BLaER1 treated with 17β-estradiol and CSF1 and Interleukin-3, amounts not matched to agents 10 nM and 100 nM (cell line): ENCODE data around the gene STK32C.

Experiments used
- H3K27ac ChIP-seq, 11 experiments: shearing (Covaris generic); formaldehyde crosslinking; 2 replicates each; pipeline ENCODE4 v1.8.1; 2022
- H3K27me3 ChIP-seq, 11 experiments: shearing (Covaris generic); formaldehyde crosslinking; 2 replicates each; pipeline ENCODE4 v1.8.1; 2022
- H3K36me3 ChIP-seq, 11 experiments: shearing (Covaris generic); formaldehyde crosslinking; 2 replicates each; pipeline ENCODE4 v1.8.1; 2022
- H3K4me1 ChIP-seq, 10 experiments: shearing (Covaris generic); formaldehyde crosslinking; 2 replicates each; pipeline ENCODE4 v1.8.1; 2022
- H3K4me2 ChIP-seq, 11 experiments: shearing (Covaris generic); formaldehyde crosslinking; 2 replicates each; pipeline ENCODE4 v1.8.1; 2022
- H3K4me3 ChIP-seq, 10 experiments: shearing (Covaris generic); formaldehyde crosslinking; 2 replicates each; pipeline ENCODE4 v1.8.1; 2022
- H3K9ac ChIP-seq, 11 experiments: shearing (Covaris generic); formaldehyde crosslinking; 2 replicates each; pipeline ENCODE4 v1.8.1; 2022
- H3K9me3 ChIP-seq, 11 experiments: shearing (Covaris generic); formaldehyde crosslinking; replicated peaks in 1 of 11; 2 replicates each; pipeline ENCODE4 v1.8.1; 2022
- H4K20me1 ChIP-seq, 11 experiments: shearing (Covaris generic); formaldehyde crosslinking; 2 replicates each; pipeline ENCODE4 v1.8.1; 2022
- Cebpa-rat ChIP-seq, 11 experiments: shearing (Covaris generic); IDR thresholded peaks; 2 replicates each; pipeline ENCODE4 v1.8.1; 2022

Gene STK32C

DNA sequence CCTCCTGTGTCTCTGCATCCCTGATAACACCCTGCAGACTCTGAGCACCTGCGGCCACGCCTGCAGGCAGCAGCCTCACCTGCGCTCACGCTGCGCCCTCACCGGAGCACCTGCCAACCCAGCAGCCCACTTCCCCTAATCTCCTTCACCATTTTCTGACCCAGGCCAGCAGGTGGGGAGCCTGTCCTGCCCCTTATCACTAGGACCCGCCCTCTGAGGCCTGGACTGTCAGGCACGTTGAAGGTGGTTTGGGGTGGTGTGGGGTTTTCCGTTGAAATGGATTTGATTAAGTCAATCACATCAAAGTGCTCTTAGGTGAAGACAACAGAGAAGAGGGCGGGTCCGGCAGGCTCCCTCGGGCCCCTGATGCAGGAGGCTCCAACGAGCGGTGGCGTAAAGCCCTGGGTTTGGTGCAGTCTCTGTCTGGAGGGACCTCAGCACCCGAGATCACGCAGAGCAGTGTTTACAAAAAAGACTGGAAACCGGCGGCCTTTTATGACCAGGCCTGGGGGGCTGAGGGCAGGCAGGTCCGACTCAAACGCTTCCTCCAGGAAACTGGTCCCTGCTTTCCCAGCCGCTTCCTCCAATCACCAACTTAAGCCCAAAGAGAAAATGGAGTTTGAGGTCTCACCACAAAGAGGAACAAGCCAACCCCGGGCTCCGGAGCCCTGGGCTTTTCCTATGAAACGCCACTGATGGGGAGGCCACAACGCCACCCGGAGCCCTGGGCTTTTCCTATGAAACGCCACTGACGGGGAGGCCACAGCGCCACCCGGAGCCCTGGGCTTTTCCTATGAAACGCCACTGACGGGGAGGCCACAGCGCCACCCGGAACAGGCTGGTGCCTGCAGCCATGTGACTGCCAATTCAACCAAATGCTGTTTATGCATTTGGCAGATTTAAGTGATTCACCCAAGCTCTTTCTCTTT is 75.5 kb downstream of the STK32C start:
- Histone ChIP-seq H3K9ac (peak overlapping the region in 2 of 11 experiments; percentile 5 to 22; a peak in 3 of 22 replicates), H3K4me3 (peak overlapping the region in 4 of 10 experiments; percentile 0 to 39 (median 30); a peak in 5 of 20 replicates), H3K4me1 (peaks cover 59 to 99% (median 95%) of the 10 kb centered on the region in 10 experiments), H3K27ac (peak overlapping the region in 6 of 11 experiments; percentile 9 to 53 (median 32); a peak in 10 of 22 replicates), H3K4me2 (peak overlapping the region; percentile 80 to 94 (median 88)), H3K36me3 (no peaks in the 10 kb centered on the region), H3K9me3 (no peaks in the 10 kb centered on the region), H3K27me3 (peaks cover 0 to 84% (median 0%) of the 10 kb centered on the region in 11 experiments; a peak in 10 of 22 replicates), H4K20me1 (peaks cover 0 to 65% (median 14%) of the 10 kb centered on the region in 11 experiments; a peak in 10 of 22 replicates)
- TF ChIP-seq Cebpa-rat (IDR thresholded peaks at IDR 0.05) = no peak

- peaks cover 0 to 63% (median 8%) of the 10 kb centered on the region in 11 experiments; a peak in 9 of 22 replicates for H4K20me1 ChIP-seq
- H3K4me3 ChIP-seq = no peak overlapping the region; a peak in 1 of 20 replicates
- H3K9me3 ChIP-seq = no peaks in the 10 kb centered on the region
- no peak for TF ChIP-seq Cebpa-rat (IDR thresholded peaks at IDR 0.05)
- H3K4me1 ChIP-seq = peaks cover 56 to 93% (median 91%) of the 10 kb centered on the region in 10 experiments
- peak overlapping the region in 4 of 11 experiments; percentile 15 to 42 (median 33); a peak in 4 of 22 replicates for H3K9ac ChIP-seq
- peak overlapping the region in 1 of 11 experiments; percentile 53; a peak in 1 of 22 replicates for H3K27ac ChIP-seq
- no peaks in the 10 kb centered on the region for H3K36me3 ChIP-seq
- peaks cover 0 to 81% (median 0%) of the 10 kb centered on the region in 11 experiments; a peak in 9 of 22 replicates for H3K27me3 ChIP-seq
- peak overlapping the region; percentile 80 to 94 (median 88) for H3K4me2 ChIP-seq
Measured at GRCh38 chr10:132231656-132232022, 76.1 kb downstream of the STK32C start.

- TF ChIP-seq Cebpa-rat (IDR thresholded peaks at IDR 0.05) = no peak
- Histone ChIP-seq H4K20me1 (peaks cover 0 to 64% (median 6%) of the 10 kb centered on the region in 11 experiments; a peak in 9 of 22 replicates), H3K27me3 (peaks cover 0 to 71% (median 0%) of the 10 kb centered on the region in 11 experiments; a peak in 9 of 22 replicates), H3K4me3 (no peak overlapping the region; a peak in 1 of 20 replicates), H3K27ac (peak overlapping the region in 3 of 11 experiments; percentile 23 to 45 (median 28); a peak in 3 of 22 replicates), H3K9me3 (no peaks in the 10 kb centered on the region), H3K9ac (peak overlapping the region in 5 of 11 experiments; percentile 16 to 42 (median 32); a peak in 8 of 22 replicates), H3K4me2 (peak overlapping the region; percentile 80 to 94 (median 88)), H3K4me1 (peaks cover 61 to 91% (median 82%) of the 10 kb centered on the region in 10 experiments), H3K36me3 (no peaks in the 10 kb centered on the region)
Measured at GRCh38 chr10:132230557-132231210, 77.1 kb downstream of the STK32C start.

DNA sequence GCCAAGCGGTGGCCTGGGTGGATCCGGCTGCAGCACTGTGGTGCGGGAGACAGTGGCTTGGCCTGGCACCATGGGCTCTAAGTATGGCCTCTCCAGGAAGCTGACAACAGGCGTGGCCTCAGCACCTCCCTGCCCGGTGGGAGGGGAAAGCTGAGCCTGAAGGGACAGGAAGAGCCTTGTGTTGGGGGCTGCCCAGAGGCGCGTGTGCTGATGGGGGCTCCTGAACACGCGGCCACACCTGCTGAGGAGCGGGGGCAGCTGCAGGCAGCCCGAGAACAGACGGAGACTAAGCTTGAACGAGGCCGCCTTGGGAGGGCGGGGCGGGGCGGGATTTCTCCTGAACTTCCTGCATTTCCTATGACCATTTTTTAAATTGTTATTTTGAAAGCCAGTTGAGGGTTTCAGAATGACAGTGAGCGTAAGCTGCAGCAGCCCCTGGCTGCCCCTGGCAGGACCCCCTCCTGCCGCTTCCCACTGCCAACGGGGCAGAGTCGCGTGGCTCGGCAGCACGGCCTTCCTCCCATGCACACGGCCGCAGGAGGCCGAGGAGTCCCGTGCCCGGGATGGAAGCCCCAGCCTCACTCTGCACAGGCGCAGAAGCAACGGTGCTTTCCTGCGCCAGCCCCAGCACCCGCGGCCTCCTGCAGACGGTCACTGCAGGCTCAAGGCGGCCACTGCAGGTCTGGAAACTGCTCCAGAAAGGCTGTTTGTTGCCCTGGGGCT is 77.8 kb downstream of the STK32C start:
- Histone ChIP-seq H3K4me1 (peaks cover 67 to 90% (median 76%) of the 10 kb centered on the region in 10 experiments), H3K36me3 (no peaks in the 10 kb centered on the region), H3K27ac (peak overlapping the region in 5 of 11 experiments; percentile 15 to 45 (median 28); a peak in 6 of 22 replicates), H3K9me3 (no peaks in the 10 kb centered on the region), H3K27me3 (peaks cover 0 to 67% (median 0%) of the 10 kb centered on the region in 11 experiments; a peak in 9 of 22 replicates), H3K4me3 (peak overlapping the region in 3 of 10 experiments; percentile 22 to 51 (median 37); a peak in 4 of 20 replicates), H3K9ac (peak overlapping the region in 6 of 11 experiments; percentile 5 to 57 (median 18); a peak in 5 of 22 replicates), H4K20me1 (peaks cover 0 to 71% (median 6%) of the 10 kb centered on the region in 11 experiments; a peak in 10 of 22 replicates), H3K4me2 (peak overlapping the region; percentile 80 to 94 (median 88))
- TF ChIP-seq Cebpa-rat (IDR thresholded peaks at IDR 0.05) = no peak

DNA sequence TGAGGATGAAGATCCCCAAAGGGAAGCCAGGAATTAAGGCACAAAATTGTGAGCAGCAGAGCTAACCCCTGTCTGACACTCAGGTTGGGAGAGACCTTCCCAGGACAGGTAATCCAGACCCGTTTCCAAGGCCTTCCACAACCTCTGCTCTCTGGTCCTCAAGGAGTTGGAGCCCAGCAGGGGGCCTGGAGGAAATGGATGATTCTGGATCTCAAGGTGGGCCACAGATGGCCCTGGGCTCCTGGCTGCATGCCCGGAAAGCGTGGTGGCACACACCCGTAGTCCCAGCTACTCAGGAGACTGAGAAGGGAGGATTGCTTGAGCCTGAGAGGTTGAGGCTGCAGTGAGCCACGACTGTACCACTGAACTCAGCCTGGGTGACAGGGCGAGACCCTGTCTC is 78.7 kb downstream of the STK32C start:
- TF ChIP-seq Cebpa-rat (IDR thresholded peaks at IDR 0.05) = no peak
- H3K9ac ChIP-seq = no peak overlapping the region
- peaks cover 0 to 71% (median 6%) of the 10 kb centered on the region in 11 experiments; a peak in 11 of 22 replicates for H4K20me1 ChIP-seq
- no peak overlapping the region for H3K27ac ChIP-seq
- peaks cover 64 to 81% (median 69%) of the 10 kb centered on the region in 10 experiments for H3K4me1 ChIP-seq
- H3K4me2 ChIP-seq = peak overlapping the region in 9 of 11 experiments; percentile 81 to 94 (median 88); a peak in 19 of 22 replicates
- H3K36me3 ChIP-seq = no peaks in the 10 kb centered on the region
- H3K9me3 ChIP-seq = no peaks in the 10 kb centered on the region
- peaks cover 0 to 58% (median 0%) of the 10 kb centered on the region in 11 experiments; a peak in 9 of 22 replicates for H3K27me3 ChIP-seq
- no peak overlapping the region for H3K4me3 ChIP-seq

DNA sequence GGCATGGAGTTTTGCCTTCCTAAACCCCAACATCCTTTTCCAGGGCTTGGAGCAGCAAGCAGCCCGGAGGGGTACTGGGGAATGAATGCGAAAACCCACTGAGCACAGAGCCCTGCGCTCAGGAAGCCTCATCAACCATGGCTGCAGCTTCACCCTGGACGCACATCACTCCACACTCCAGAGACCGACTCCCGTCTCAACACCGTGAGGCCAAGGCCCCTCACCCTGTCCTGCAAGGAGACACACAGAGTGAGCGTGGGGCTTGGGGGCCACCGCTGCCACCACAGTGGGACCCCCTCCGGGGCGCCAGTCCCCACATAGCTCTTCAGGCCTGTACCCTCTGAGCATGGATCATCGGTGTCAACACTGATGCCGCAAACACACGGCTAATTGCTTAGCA is 79.1 kb downstream of the STK32C start:
- Histone ChIP-seq H3K36me3 (no peaks in the 10 kb centered on the region), H3K9ac (no peak overlapping the region), H3K27ac (no peak overlapping the region), H3K4me3 (no peak overlapping the region), H4K20me1 (peaks cover 0 to 68% (median 6%) of the 10 kb centered on the region in 11 experiments; a peak in 11 of 22 replicates), H3K9me3 (no peaks in the 10 kb centered on the region), H3K4me1 (peaks cover 60 to 77% (median 65%) of the 10 kb centered on the region in 10 experiments), H3K4me2 (peak overlapping the region in 8 of 11 experiments; percentile 81 to 94 (median 88); a peak in 17 of 22 replicates), H3K27me3 (peaks cover 0 to 53% (median 0%) of the 10 kb centered on the region in 11 experiments; a peak in 9 of 22 replicates)
- no peak for TF ChIP-seq Cebpa-rat (IDR thresholded peaks at IDR 0.05)

DNA sequence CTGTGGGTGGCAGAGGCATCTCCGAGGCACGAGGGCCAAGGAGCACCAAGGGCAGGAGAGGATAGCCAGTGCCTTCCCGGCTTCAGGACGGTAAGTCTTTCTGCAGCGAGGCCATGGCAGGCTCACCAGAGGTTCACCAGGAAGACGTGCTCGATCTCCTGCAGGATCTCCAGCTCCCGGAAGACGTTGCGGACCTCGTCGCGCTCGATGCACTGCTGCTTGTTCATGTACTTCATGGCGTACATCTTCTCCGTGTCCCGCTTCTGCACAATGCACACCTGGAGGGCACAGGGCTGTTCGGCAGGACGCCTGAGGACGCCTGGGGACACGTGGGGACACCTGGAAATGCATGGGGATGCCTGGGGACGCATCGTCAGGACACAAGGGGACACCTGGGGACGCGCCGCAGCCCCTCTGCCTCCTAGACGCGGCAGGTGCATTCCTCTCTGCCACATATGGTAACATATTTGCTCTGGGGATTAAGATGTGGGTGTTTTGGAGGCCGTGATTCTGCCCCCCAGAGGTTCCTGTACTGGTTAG is 79.8 kb downstream of the STK32C start:
- Histone ChIP-seq H4K20me1 (peaks cover 0 to 61% (median 3%) of the 10 kb centered on the region in 11 experiments; a peak in 11 of 22 replicates), H3K27me3 (peaks cover 0 to 46% (median 0%) of the 10 kb centered on the region in 11 experiments; a peak in 9 of 22 replicates), H3K27ac (no peak overlapping the region), H3K9ac (no peak overlapping the region), H3K4me2 (peak overlapping the region in 8 of 11 experiments; percentile 81 to 94 (median 88); a peak in 15 of 22 replicates), H3K4me3 (no peak overlapping the region), H3K9me3 (no peaks in the 10 kb centered on the region), H3K36me3 (no peaks in the 10 kb centered on the region), H3K4me1 (peaks cover 53 to 75% (median 63%) of the 10 kb centered on the region in 10 experiments)
- TF ChIP-seq Cebpa-rat (IDR thresholded peaks at IDR 0.05) = no peak
